ENCODE data around the gene RFNG.
A peak's percentile ranks its signal among the peaks of the same experiment; 100 is the strongest.

The RFNG gene

GRCh38 chr17:82042649-82043048 lies 9.0 kb downstream of the RFNG start:
- DNase-seq = no peak

- DNase-seq = peak; percentile 11 to 56 (median 38)
Measured at GRCh38 chr17:82041144-82041814, 10.3 kb downstream of the RFNG start.

- DNase-seq = no peak
Measured at GRCh38 chr17:82039695-82040299, 11.8 kb downstream of the RFNG start.

- peak; percentile 63 to 81 (median 76) for DNase-seq
Measured at GRCh38 chr17:82038796-82039409, 12.7 kb downstream of the RFNG start.

GRCh38 chr17:82037889-82038195 lies 13.8 kb downstream of the RFNG start:
- DNase-seq = no peak

- peak; percentile 96 to 99 (median 98) for DNase-seq
Measured at GRCh38 chr17:82037092-82037888, 14.3 kb downstream of the RFNG start, which contains the start of gene DCXR. TSS of gene DCXR (minus strand) at chr17:82037697. CDS start at chr17:82037682, 15 bp downstream.

- DNase-seq = no peak
Measured at GRCh38 chr17:82036634-82037091, 14.9 kb downstream of the RFNG start.

GRCh38 chr17:82035956-82036633 lies 15.5 kb downstream of the RFNG start:
- DNase-seq = no peak

GRCh38 chr17:82035488-82035887 lies 16.1 kb downstream of the RFNG start:
- DNase-seq = no peak

- no peak for DNase-seq
Measured at GRCh38 chr17:82034371-82035011, 17.1 kb downstream of the RFNG start.

- DNase-seq = no peak
Measured at GRCh38 chr17:82033359-82034085, 18.1 kb downstream of the RFNG start.

- DNase-seq = peak in 1 of 4 experiments; percentile 36
Measured at GRCh38 chr17:82031885-82032627, 19.6 kb downstream of the RFNG start.

GRCh38 chr17:82031303-82031884 lies 20.2 kb downstream of the RFNG start, which contains the start of gene RAC3:
TSS of gene RAC3 (plus strand) at chr17:82031678. CDS start at chr17:82031762, 84 bp downstream.
- peak in 3 of 4 experiments; percentile 31 to 69 (median 57) for DNase-seq

GRCh38 chr17:82030470-82031302 lies 20.9 kb downstream of the RFNG start:
- DNase-seq = peak; percentile 80 to 93 (median 88)

GRCh38 chr17:82029990-82030469 lies 21.6 kb downstream of the RFNG start:
- no peak for DNase-seq

GRCh38 chr17:82029391-82029790 lies 22.2 kb downstream of the RFNG start:
- DNase-seq = no peak

GRCh38 chr17:82028966-82029365 lies 22.6 kb downstream of the RFNG start:
- DNase-seq = no peak

GRCh38 chr17:82028246-82028645 lies 23.4 kb downstream of the RFNG start:
- no peak for DNase-seq

Data from suppressor macrophage (primary cell).